ENCODE data around the gene NT5M.
"Not testable (repeated sequence)": the region's sequence is repeated elsewhere in the genome, so short reads cannot be mapped to it uniquely, and the experiment has no call there.

Gene NT5M

GRCh38 chr17:17379197-17379991 is 76.2 kb downstream of the NT5M start:
- DNase-seq = no peak

GRCh38 chr17:17380145-17380925 is 77.2 kb downstream of the NT5M start:
- no peak for DNase-seq

GRCh38 chr17:17381446-17382064 is 78.4 kb downstream of the NT5M start:
- no peak for DNase-seq

- no peak for DNase-seq
These were observed 78.9 kb downstream of the NT5M start for GRCh38 chr17:17382065-17382459.

DNA sequence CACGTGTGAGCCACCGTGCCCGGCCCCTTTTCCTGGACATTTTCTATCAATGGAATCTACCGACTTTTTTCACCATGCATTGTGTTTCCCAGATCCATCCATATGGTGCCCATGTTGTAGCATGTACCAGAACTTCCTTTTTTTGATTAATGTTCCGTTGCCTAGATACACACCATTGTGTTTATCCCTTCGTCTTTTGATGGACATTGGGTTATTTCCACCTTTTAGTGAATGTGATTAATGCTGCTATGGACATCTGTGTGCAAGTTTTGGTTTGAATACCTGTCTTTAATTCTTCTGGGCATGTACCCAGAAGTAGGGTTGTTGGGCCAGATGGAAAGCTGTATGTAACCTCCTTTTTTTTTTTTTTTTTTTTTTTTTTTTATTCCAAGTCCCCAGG is 79.8 kb downstream of the NT5M start:
- no peak for DNase-seq

DNA sequence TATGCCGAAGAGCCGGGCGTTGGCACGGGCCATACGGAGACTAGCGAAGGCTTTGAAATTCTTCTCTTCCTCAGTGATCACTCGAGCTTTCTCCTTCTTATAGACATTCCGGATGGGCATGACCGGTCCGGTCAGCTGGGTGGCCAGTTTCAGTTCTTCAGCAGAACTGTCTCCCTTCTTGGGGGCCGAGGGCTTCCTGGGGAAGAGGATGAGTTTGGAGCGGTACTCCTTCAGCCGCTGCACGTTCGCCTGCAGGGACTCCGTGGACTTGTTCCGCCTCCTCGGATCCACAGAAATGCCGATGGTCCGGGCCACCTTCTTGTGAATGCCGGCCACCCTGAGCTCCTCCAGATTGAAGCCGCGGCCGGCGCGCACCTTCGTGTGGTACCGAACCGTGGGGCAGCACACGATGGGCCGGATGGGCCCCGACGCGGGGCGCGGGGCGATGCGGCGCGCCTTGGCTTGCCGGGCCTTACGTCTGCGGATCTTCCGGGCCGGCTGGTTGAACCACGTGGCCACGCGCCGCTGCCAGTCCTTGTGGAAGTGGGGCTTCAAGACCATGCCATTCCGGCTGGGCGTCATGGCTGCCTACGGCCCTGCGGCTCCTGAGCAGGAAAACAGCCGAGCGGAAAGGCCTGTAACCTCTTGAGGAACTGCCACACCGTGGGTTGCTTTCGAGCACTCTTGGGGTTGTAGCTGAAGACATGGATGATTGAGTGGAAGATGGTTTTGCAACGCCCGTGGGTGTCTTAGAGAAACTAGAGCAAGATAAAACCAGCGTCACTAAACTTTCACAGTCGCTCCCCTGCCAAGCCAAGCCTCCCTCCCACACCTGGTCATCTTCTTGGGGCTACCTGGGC is 80.5 kb downstream of the NT5M start:
- DNase-seq = not testable (repeated sequence)

DNA sequence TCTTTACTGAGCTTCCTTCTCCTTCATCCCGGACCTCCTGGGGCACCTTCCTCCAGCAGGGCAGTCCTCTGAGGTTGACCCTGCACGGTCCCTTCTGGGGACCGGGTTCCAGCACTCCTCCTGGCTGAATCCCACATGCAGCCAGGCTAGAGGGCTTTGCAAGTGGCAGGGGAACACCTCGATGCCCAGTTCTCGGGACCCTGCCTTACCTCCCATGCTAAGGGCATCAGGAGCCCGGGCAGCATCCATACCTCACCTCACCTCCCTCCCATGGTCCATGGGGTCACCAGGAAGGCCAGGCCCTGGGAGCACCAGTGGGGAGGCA is 81.1 kb downstream of the NT5M start:
- DNase-seq = no peak

GRCh38 chr17:17384961-17385360 is 81.8 kb downstream of the NT5M start:
- DNase-seq = no peak

DNA sequence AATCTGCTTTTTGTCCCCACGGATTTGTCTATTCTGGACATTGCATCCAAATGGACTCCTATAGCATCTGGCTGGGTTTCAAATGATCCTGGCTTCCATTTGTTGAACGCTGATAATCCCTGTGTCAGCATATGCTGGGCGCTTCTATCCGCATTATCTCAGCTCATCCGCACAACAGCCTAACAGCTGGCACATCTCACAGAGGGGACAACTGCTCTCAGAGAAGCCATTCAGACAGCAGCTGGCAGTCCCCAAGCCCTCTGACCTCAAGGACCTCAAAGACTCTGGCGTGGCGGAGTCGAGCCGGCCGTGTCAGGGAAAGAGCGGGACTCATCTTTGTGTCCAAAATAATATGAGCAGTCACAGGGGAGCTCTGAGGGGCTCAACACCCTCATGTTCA is 82.3 kb downstream of the NT5M start:
- DNase-seq = no peak

DNA sequence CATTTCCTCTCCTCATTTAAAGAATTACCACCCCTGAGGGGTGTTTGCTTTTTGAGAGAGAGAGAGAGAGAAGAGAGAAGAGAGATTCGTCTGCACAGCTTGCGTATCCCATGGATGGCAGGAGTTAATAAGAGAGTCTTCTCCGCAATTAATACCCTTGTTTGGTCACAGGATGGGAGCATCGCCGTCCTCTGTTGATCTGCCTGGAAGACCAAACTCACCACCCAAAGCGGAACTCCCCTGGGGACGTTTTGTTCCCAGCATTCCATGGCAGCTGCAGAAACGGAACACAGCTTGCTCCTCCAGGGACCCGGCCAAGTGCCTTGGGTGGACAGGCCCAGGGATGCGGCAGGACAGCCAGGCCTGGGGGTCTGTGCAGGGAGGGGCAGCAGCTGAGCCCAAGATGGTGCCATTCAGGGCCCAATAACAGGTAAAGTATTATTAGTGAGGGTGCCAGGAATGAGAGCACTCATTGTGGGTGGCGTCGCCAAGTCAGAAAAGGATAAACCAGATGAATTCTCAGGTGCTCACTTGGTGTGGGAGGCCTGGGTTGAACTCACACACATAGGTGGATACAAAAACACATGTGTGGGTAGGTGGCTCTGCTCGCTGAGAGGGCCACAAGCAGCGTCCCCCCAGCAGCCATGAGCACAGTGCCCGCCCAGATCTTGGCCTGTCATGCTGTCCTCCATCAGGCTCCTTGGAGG is 83.1 kb downstream of the NT5M start:
- no peak for DNase-seq

DNA sequence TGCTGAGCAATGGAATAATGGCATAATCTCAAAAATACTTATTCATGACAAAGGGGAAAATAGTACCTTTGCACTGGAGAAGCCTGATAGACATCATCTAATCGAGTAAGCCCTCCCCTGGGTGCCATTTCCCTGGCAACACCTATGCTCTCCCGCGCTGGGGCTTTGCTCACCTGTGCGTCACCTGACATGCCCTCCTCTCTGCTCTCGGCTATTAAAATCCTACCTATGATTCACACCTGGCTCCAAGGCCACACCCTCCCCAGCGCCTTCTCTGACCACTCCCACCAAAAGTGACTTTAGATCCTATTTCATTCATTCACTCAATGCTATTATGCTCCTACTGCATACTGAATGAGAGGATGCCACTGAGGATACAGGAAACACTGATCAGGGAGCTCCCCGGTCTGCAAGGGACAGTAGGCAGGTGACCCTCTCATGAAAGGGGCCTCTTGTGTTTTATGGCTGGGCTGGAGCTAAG is 83.9 kb downstream of the NT5M start:
- DNase-seq = no peak

- DNase-seq = no peak
These were observed 84.6 kb downstream of the NT5M start for GRCh38 chr17:17387498-17388362.

GRCh38 chr17:17388657-17389496 is 85.7 kb downstream of the NT5M start:
- DNase-seq = no peak

DNA sequence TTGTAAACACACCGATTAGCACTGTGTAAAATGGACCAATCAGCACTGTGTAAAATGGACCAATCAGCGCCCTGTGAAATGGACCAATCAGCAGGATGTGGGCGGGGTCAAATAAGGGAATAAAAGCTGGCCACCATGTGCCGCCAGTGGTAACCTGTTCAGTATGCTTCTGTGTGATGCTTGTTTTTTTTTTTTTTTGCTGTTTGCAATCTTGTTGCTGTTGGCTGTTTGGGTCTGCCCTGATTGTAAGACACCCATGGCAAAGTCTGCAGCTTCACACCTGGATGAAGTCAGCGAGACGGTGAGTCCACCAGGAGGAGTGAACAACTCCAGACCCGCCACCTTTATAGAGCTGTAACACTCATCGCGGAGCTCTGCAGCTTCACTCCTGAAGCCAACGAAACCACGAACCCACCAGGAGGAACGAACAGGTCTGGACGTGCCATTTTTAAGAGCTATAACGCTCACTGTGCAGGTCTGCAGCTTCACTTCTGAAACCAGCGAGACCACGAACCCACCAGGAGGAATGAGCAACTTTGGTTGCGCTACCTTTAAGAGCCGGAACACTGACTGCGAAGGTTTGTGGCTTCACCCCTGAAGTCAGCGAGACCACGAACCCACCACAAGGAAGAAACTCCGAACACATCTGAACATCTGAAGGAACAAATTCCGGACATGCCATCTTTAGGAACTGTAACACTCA is 88.6 kb downstream of the NT5M start:
- peak; percentile 61 for DNase-seq

GRCh38 chr17:17393976-17394375 is 90.8 kb downstream of the NT5M start:
- no peak for DNase-seq

- DNase-seq = no peak
These were observed 91.3 kb downstream of the NT5M start for GRCh38 chr17:17394494-17394893.

DNA sequence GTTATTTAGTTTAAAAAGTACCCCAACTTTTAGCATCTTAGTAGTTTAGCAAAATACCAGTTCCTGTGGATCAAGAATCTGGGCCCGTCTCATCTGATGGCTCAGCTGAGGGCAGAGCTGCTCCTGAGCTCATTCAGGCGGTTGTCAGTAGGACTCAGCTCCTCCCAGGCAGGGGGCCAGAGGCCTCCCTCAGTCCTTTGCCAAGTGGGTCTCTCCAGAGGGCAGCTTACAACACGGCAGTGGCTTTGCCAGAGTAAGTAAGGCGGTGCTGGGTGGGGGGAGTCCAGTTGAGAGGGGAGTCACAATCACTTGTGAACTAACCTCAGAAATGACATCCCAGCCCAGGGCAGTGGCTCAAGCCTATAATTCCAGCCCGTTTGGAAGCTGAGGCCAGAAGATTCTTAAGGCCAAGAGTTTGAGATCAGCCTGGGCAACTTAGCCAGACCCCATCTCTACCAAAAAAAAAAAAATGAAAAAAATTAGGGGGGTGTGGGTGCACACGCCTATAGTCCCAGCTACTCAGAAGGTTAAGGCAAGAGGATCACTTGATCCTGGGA is 92.2 kb downstream of the NT5M start:
- no peak for DNase-seq

- DNase-seq = no peak
These were observed 92.7 kb downstream of the NT5M start for GRCh38 chr17:17395885-17396284.

All from GDM1 (cell line).